Measurements from ENCODE around the gene PDSS2. TPM values are rescaled to one million over a fixed set of nuclear protein-coding genes. Genes with fewer than 3 reads are reported as not detected.

PDSS2 gene
- total RNA-seq, 1 experiment from 2014 or later: 12.1 TPM

DNA sequence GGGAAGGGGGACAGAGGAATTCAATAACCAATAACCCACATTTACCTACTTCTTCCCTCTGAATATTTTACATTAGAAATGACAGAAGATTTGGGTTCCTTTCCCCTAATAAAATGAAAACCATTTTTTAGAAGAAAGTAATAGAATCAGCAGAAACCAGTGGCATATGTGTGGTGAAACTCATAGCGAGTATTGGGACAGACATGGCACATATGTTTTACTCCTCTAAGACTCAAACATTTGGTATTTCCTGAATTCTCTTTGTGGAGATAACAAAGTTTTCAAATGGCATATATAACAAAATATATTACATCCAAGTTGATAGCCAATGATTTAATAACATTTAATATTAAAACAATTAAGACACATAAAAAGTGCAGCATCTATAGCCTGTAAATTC is 331.2 kb downstream of the PDSS2 start:
- no peak overlapping the region for H2AK5ac ChIP-seq (ENCODE audit: insufficient read length, low read length)
- no peak overlapping the region for H4K8ac ChIP-seq (replicated peaks; ENCODE audit: insufficient read length, low read depth, low read length)
- Mint-ChIP-seq H3K4me1 (peaks cover 39 to 40% of the 10 kb centered on the region in 2 experiments), H3K36me3 (ENCODE audit: insufficient read depth in 1 of 3, low read depth in 3 of 3) (no peaks in the 10 kb centered on the region), H3K9me3 (peaks cover 0 to 2% of the 10 kb centered on the region in 2 experiments; a peak in 1 of 5 replicates), H3K27me3 (ENCODE audit: low read depth) (no peaks in the 10 kb centered on the region), H3K27ac (no peak overlapping the region), H3K4me3 (no peak overlapping the region)
- H3K4me2 ChIP-seq (ENCODE audit: insufficient read depth, insufficient read length, low read length): no peak overlapping the region
- H3K18ac ChIP-seq (ENCODE audit: insufficient read length, low read depth, low read length): no peak overlapping the region
- no peaks in the 10 kb centered on the region for H3K27me3 ChIP-seq (ENCODE audit: insufficient read depth, low read length)
- TF ChIP-seq, protein P1, sequence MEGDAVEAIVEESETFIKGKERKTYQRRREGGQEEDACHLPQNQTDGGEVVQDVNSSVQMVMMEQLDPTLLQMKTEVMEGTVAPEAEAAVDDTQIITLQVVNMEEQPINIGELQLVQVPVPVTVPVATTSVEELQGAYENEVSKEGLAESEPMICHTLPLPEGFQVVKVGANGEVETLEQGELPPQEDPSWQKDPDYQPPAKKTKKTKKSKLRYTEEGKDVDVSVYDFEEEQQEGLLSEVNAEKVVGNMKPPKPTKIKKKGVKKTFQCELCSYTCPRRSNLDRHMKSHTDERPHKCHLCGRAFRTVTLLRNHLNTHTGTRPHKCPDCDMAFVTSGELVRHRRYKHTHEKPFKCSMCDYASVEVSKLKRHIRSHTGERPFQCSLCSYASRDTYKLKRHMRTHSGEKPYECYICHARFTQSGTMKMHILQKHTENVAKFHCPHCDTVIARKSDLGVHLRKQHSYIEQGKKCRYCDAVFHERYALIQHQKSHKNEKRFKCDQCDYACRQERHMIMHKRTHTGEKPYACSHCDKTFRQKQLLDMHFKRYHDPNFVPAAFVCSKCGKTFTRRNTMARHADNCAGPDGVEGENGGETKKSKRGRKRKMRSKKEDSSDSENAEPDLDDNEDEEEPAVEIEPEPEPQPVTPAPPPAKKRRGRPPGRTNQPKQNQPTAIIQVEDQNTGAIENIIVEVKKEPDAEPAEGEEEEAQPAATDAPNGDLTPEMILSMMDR (conservative IDR thresholded peaks at IDR 0.05): no peak
- H3K56ac ChIP-seq (ENCODE audit: insufficient read length, low read depth, low read length): no peak overlapping the region
- H3K4me1 ChIP-seq (ENCODE audit: insufficient read depth, low read length): peaks cover 12% of the 10 kb centered on the region; the same call in 1 of the 2 replicates
- H4K5ac ChIP-seq (ENCODE audit: insufficient read length, low read depth, low read length): no peak overlapping the region
- H2AFZ ChIP-seq (ENCODE audit: low read length): no peak overlapping the region
- no peak overlapping the region for H2BK15ac ChIP-seq (ENCODE audit: low read depth, low read length)
- WGBS (ENCODE audit: extremely low coverage, insufficient read length, low lambda C conversion rate): no CpG with 5 or more reads among the region's 1 CpG
- no peak overlapping the region for H3K23ac ChIP-seq (ENCODE audit: insufficient read length, low read depth, low read length)
- no peak overlapping the region for H3K27ac ChIP-seq (ENCODE audit: insufficient read length, low read depth, low read length)
- no peaks in the 10 kb centered on the region for H3K23me2 ChIP-seq (ENCODE audit: insufficient read length, low read depth, low read length, poor library complexity, severe bottlenecking)
- H3K4ac ChIP-seq (ENCODE audit: low read depth, low read length): no peak overlapping the region
- no peak overlapping the region for H3K14ac ChIP-seq (ENCODE audit: insufficient read depth, low read length)
- no peaks in the 10 kb centered on the region for H4K20me1 ChIP-seq (ENCODE audit: control insufficient read depth, insufficient read depth, insufficient read length)
- DNase-seq: no peak
- H3T11ph ChIP-seq (ENCODE audit: low read length): no peak overlapping the region
- no peak overlapping the region for H2BK5ac ChIP-seq (ENCODE audit: insufficient read length, low read length)
- H2BK12ac ChIP-seq (ENCODE audit: insufficient read length, low read depth, low read length): no peak overlapping the region
- no peak overlapping the region for H2BK120ac ChIP-seq (ENCODE audit: low read depth, low read length, poor library complexity, severe bottlenecking)
- no peak overlapping the region for H4K91ac ChIP-seq (ENCODE audit: insufficient read length, low read depth, low read length)
- H3K9ac ChIP-seq (ENCODE audit: extremely low read depth, insufficient read length, low read length): no peak overlapping the region
- no peaks in the 10 kb centered on the region for H3K79me1 ChIP-seq (ENCODE audit: insufficient read depth, low read depth, low read length, poor library complexity, severe bottlenecking)
- H2BK20ac ChIP-seq (ENCODE audit: low read depth, low read length, poor library complexity, severe bottlenecking): no peak overlapping the region
- no peaks in the 10 kb centered on the region for H3K79me2 ChIP-seq (ENCODE audit: insufficient read depth, low read length)
- no peaks in the 10 kb centered on the region for H3K9me3 ChIP-seq (ENCODE audit: control insufficient read depth, low read depth, low read length)
